Measurements from ENCODE around the gene FAM216A.

DNA sequence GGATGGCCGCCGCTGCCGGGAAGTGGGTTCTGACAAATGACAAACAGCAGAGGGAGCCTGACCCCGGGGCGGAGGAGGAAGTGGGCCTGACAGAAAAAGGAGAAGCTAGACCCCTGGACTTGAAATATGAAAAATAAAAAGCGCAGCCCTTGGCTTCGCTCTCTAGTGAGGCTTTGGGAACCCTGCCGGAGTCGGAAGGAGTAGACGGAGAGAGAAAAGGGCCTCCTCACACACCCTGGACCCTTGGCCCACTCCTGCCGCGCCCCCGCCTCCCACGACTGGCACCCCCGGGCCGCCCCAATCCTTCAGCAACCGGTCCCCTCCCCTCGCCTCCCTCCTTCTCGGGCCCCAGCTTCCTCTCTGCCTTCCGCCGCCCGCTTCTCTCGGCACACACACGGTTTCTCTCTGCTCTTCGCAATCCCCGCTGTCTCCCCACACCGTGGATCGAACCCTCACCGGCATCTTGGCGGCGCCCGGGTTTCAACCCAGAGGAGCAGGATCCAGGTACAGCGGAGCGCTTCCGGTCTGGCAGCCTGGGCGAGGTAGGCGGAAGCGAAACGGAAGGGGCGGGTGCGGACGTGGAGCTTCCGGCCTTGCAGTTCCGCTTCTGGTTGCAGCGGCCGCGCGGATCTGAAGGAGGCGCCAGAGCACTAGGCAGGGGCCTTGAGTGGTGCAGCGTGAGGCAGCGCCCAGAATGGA is 18.7 kb upstream of the FAM216A start, which contains the start of gene ARPC3:
- TF ChIP-seq RCOR1 (IDR thresholded peaks at IDR 0.05; ENCODE audit: insufficient replicate concordance, low read length) (no peak), CTCF (conservative IDR thresholded peaks at IDR 0.05; ENCODE audit: low read depth, low read length) (peak; percentile 97), RAD21 (IDR thresholded peaks at IDR 0.05; ENCODE audit: low read length) (peak; percentile 97)
- TF ChIP-seq, protein P1, sequence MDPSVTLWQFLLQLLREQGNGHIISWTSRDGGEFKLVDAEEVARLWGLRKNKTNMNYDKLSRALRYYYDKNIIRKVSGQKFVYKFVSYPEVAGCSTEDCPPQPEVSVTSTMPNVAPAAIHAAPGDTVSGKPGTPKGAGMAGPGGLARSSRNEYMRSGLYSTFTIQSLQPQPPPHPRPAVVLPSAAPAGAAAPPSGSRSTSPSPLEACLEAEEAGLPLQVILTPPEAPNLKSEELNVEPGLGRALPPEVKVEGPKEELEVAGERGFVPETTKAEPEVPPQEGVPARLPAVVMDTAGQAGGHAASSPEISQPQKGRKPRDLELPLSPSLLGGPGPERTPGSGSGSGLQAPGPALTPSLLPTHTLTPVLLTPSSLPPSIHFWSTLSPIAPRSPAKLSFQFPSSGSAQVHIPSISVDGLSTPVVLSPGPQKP (IDR thresholded peaks at IDR 0.05; ENCODE audit: borderline replicate concordance, low read depth, low read length): 0 out of 2 replicates have a peak, but pooled peaks have one; percentile 71

Data from IMR-90 (cell line).